OCI-LY3 (cell line): Measurements from ENCODE around the gene LDB2.

Source experiments
- EZH2phosphoT487 ChIP-seq: fragments of 200-600 bp; shearing (Covaris generic); IDR thresholded peaks from 2 replicates; pipeline ENCODE4 v1.6.1; 2018; ENCODE audit warnings: antibody characterized with exemption, mixed run types, low read depth
- TF ChIP-seq, protein P1 (sequence below): fragments of 200-600, 300-600 bp; sonication (generic); IDR thresholded peaks from 2 replicates; pipeline ENCODE4 v1.5.1; 2014; ENCODE audit warnings: antibody characterized with exemption, low read length, low read depth

- TF ChIP-seq, protein P1, sequence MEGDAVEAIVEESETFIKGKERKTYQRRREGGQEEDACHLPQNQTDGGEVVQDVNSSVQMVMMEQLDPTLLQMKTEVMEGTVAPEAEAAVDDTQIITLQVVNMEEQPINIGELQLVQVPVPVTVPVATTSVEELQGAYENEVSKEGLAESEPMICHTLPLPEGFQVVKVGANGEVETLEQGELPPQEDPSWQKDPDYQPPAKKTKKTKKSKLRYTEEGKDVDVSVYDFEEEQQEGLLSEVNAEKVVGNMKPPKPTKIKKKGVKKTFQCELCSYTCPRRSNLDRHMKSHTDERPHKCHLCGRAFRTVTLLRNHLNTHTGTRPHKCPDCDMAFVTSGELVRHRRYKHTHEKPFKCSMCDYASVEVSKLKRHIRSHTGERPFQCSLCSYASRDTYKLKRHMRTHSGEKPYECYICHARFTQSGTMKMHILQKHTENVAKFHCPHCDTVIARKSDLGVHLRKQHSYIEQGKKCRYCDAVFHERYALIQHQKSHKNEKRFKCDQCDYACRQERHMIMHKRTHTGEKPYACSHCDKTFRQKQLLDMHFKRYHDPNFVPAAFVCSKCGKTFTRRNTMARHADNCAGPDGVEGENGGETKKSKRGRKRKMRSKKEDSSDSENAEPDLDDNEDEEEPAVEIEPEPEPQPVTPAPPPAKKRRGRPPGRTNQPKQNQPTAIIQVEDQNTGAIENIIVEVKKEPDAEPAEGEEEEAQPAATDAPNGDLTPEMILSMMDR: no peak
- TF ChIP-seq EZH2phosphoT487: no peak
Observed at GRCh38 chr4:16868674-16869073, 29.8 kb downstream of the LDB2 start.
